Activated CD8-positive, alpha-beta memory T cell treated with anti-CD3 and anti-CD28 coated beads for 36 hours (primary cell): ENCODE data around the gene OSCAR. TPM values are rescaled to one million over a fixed set of nuclear protein-coding genes. Genes with fewer than 3 reads are reported as not detected.

Source experiments
- total RNA-seq, 2 experiments: library from RNA; stranded (reverse); gene quantifications; one replicate each; pipeline ENCODE4 v1.2.3, GENCODE V29; 2021

OSCAR gene
- total RNA-seq, 2 experiments from 2014 or later = 0.27 to 0.29 TPM

Other genes with a start within 250 kb of the OSCAR start
- gene MYADM, start 232.9 kb downstream of the OSCAR start, total RNA-seq = 10 to 100 TPM; 44.1 to 45.2 TPM
- gene PRKCG, start 218.6 kb downstream of the OSCAR start, total RNA-seq = not detected
- gene CACNG7, start 191.5 kb downstream of the OSCAR start, total RNA-seq = not detected
- not detected for gene CACNG8, start 137.9 kb downstream of the OSCAR start, total RNA-seq
- gene CACNG6, start 109.2 kb downstream of the OSCAR start, total RNA-seq = not detected
- not detected for gene VSTM1, start 36.9 kb downstream of the OSCAR start, total RNA-seq
- gene TARM1, start 19.4 kb downstream of the OSCAR start, total RNA-seq = not detected
- 100 to 1,000 TPM; 104 to 110 TPM for gene NDUFA3, start 2.1 kb upstream of the OSCAR start, total RNA-seq
- 10 to 100 TPM; 34.9 to 36.6 TPM for gene TFPT, start 14.9 kb upstream of the OSCAR start, total RNA-seq
- 100 to 1,000 TPM; 123 to 124 TPM for gene PRPF31, start 15.0 kb upstream of the OSCAR start, total RNA-seq
- gene CNOT3, start 37.0 kb upstream of the OSCAR start, total RNA-seq = 10 to 100 TPM; 65.2 to 68.5 TPM
- gene LENG1, start 58.9 kb upstream of the OSCAR start, total RNA-seq = 1 to 10 TPM; 3.9 to 5.3 TPM
- not detected for gene TMC4, start 72.4 kb upstream of the OSCAR start, total RNA-seq
- 100 to 1,000 TPM; 119 to 120 TPM for gene MBOAT7, start 88.8 kb upstream of the OSCAR start, total RNA-seq
- 10 to 100 TPM; 21.7 to 22.9 TPM for gene TSEN34, start 90.5 kb upstream of the OSCAR start, total RNA-seq
- gene RPS9, start 100.1 kb upstream of the OSCAR start, total RNA-seq = 1,000 to 10,000 TPM; 1,671 to 1,692 TPM
- gene LILRB3, start 122.2 kb upstream of the OSCAR start, total RNA-seq = not detected
- gene LILRA6, start 142.0 kb upstream of the OSCAR start, total RNA-seq = not detected
- not detected for gene LILRB5, start 156.5 kb upstream of the OSCAR start, total RNA-seq
- not detected for gene LILRB2, start 180.3 kb upstream of the OSCAR start, total RNA-seq
- not detected for gene LILRA5, start 212.4 kb upstream of the OSCAR start, total RNA-seq
- gene LILRA4, start 238.4 kb upstream of the OSCAR start, total RNA-seq = not detected